Activated CD4-positive, alpha-beta memory T cell treated with anti-CD3 and anti-CD28 coated beads for 36 hours (primary cell): ENCODE results near the gene ADAMTS19. TPM values are rescaled to one million over a fixed set of nuclear protein-coding genes. Genes with fewer than 3 reads are reported as not detected.

ENCODE experiments used
- CTCF ChIA-PET: fragments of 350-600 bp; sonication (Branson Sonifier 250); formaldehyde crosslinking; loops from one replicate; lab custom pipeline; 2021; ENCODE audit warnings: antibody characterized with exemption, inconsistent platforms; lab: Charles Lee
- POLR2A ChIA-PET: fragments of 350-600 bp; sonication (Branson Sonifier 250); formaldehyde crosslinking; loops from one replicate; lab custom pipeline; 2021; ENCODE audit warnings: antibody characterized with exemption; lab: Charles Lee
- DNase-seq: peaks from one replicate; pipeline ENCODE4 v3.0.0-alpha.2; 2020
- H3K27ac Mint-ChIP-seq: one replicate; pipeline ENCODE4 v1.8.0; 2021; ENCODE audit warnings: mixed read lengths
- H3K27me3 Mint-ChIP-seq: one replicate; pipeline ENCODE4 v1.8.0; 2021; ENCODE audit warnings: mixed read lengths
- H3K36me3 Mint-ChIP-seq: one replicate; pipeline ENCODE4 v1.8.0; 2021; ENCODE audit warnings: mixed read lengths
- H3K4me1 Mint-ChIP-seq: one replicate; pipeline ENCODE4 v1.8.0; 2021; ENCODE audit warnings: low read depth, mixed read lengths
- H3K4me3 Mint-ChIP-seq: one replicate; pipeline ENCODE4 v1.8.0; 2021; ENCODE audit warnings: mild to moderate bottlenecking, mixed read lengths
- H3K9me3 Mint-ChIP-seq: one replicate; pipeline ENCODE4 v1.8.0; 2021; ENCODE audit warnings: mixed read lengths
- intact Hi-C: fragments of 100-400 bp; cut with micrococcal nuclease; formaldehyde crosslinking; loops from one replicate; pipeline ENCODE4 v1.15.1; 2023
- total RNA-seq, 2 experiments: library from RNA; stranded (reverse); gene quantifications; one replicate each; pipeline ENCODE4 v1.2.3, GENCODE V29; 2021

The ADAMTS19 gene
- total RNA-seq, 2 experiments from 2014 or later: not detected

GRCh38 chr5:129767927-129768380, 307.9 kb downstream of the ADAMTS19 start:
- ChIA-PET CTCF (interaction anchor here (0.6 to 3.7 kb wide), 13 partner anchors 8 to 1555 kb away, joined by 3 to 29 read pairs (median 5); partner anchors contain the start of gene ISOC1), POLR2A (no interaction called here)
- Mint-ChIP-seq H3K36me3 (no peaks in the 10 kb centered on the region), H3K27me3 (peaks cover 3% of the 10 kb centered on the region), H3K9me3 (no peaks in the 10 kb centered on the region), H3K27ac (no peak overlapping the region), H3K4me1 (peaks cover 2% of the 10 kb centered on the region), H3K4me3 (no peak overlapping the region)
- intact Hi-C loops: loop anchor here (1.0 to 10.0 kb wide), 6 partner anchors 104 to 863 kb away; partner anchors contain the start of gene ADAMTS19
- DNase-seq: peak; percentile 76

GRCh38 chr5:129768735-129769134, 308.6 kb downstream of the ADAMTS19 start:
- POLR2A ChIA-PET: no interaction called here
- intact Hi-C loops: loop anchor here (1.0 to 10.0 kb wide), 6 partner anchors 104 to 863 kb away; partner anchors contain the start of gene ADAMTS19
- no peaks in the 10 kb centered on the region for H3K36me3 Mint-ChIP-seq

GRCh38 chr5:129770024-129770820, 310.1 kb downstream of the ADAMTS19 start:
- intact Hi-C loops: loop anchor here (2.0 kb wide), 2 partner anchors 373 to 1341 kb away; no protein-coding TSS in a partner anchor
- Mint-ChIP-seq H3K27ac (no peak overlapping the region), H3K9me3 (no peaks in the 10 kb centered on the region), H3K4me3 (no peak overlapping the region), H3K27me3 (peaks cover 3% of the 10 kb centered on the region), H3K36me3 (no peaks in the 10 kb centered on the region), H3K4me1 (peaks cover 2% of the 10 kb centered on the region)
- CTCF ChIA-PET: interaction anchor here (0.9 to 6.5 kb wide), 11 partner anchors 7 to 1339 kb away, joined by 3 to 141 read pairs (median 4); no protein-coding TSS in a partner anchor
- POLR2A ChIA-PET: no interaction called here
- no peak for DNase-seq

More at GRCh38 chr5:129768735-129769134, 308.6 kb downstream of the ADAMTS19 start:
- Mint-ChIP-seq H3K4me3 (no peak overlapping the region), H3K27me3 (peaks cover 3% of the 10 kb centered on the region), H3K9me3 (no peaks in the 10 kb centered on the region), H3K4me1 (peaks cover 2% of the 10 kb centered on the region), H3K27ac (no peak overlapping the region)
- CTCF ChIA-PET: interaction anchor here (0.6 to 6.5 kb wide), 14 partner anchors 9 to 1556 kb away, joined by 3 to 141 read pairs (median 6); partner anchors contain the start of gene ISOC1
- DNase-seq: no peak

GRCh38 chr5:129771058-129771838, 311.1 kb downstream of the ADAMTS19 start:
- Mint-ChIP-seq H3K36me3 (no peaks in the 10 kb centered on the region), H3K27ac (no peak overlapping the region), H3K27me3 (peaks cover 3% of the 10 kb centered on the region), H3K4me1 (peaks cover 2% of the 10 kb centered on the region), H3K4me3 (no peak overlapping the region), H3K9me3 (no peaks in the 10 kb centered on the region)
- DNase-seq: peak; percentile 59
- ChIA-PET POLR2A (no interaction called here), CTCF (interaction anchor here (0.6 to 6.5 kb wide), 24 partner anchors 8 to 1571 kb away, joined by 3 to 141 read pairs (median 3); no protein-coding TSS in a partner anchor)
- intact Hi-C loops: loop anchor here (1.0 to 2.0 kb wide), 3 partner anchors 81 to 1340 kb away; no protein-coding TSS in a partner anchor

GRCh38 chr5:129773376-129773775, 313.3 kb downstream of the ADAMTS19 start:
- DNase-seq: no peak
- POLR2A ChIA-PET: no interaction called here
- intact Hi-C loops: no loop called here
- no peaks in the 10 kb centered on the region for H3K36me3 Mint-ChIP-seq
- no peak overlapping the region for H3K27ac Mint-ChIP-seq
- H3K4me3 Mint-ChIP-seq: no peak overlapping the region
- CTCF ChIA-PET: interaction anchor here (6.5 kb wide), 1 partner anchor 79 kb away, joined by 141 read pairs; no protein-coding TSS in a partner anchor
- no peaks in the 10 kb centered on the region for H3K9me3 Mint-ChIP-seq
- no peaks in the 10 kb centered on the region for H3K27me3 Mint-ChIP-seq
- no peaks in the 10 kb centered on the region for H3K4me1 Mint-ChIP-seq

GRCh38 chr5:129781594-129781993, 321.5 kb downstream of the ADAMTS19 start:
- POLR2A ChIA-PET: no interaction called here
- H3K4me3 Mint-ChIP-seq: no peak overlapping the region
- H3K27me3 Mint-ChIP-seq: peaks cover 9% of the 10 kb centered on the region
- CTCF ChIA-PET: interaction anchor here (2.2 kb wide), 1 partner anchor 10 kb away, joined by 9 read pairs; no protein-coding TSS in a partner anchor
- DNase-seq: no peak
- no peak overlapping the region for H3K27ac Mint-ChIP-seq
- intact Hi-C loops: no loop called here
- H3K36me3 Mint-ChIP-seq: no peaks in the 10 kb centered on the region
- no peaks in the 10 kb centered on the region for H3K9me3 Mint-ChIP-seq
- no peaks in the 10 kb centered on the region for H3K4me1 Mint-ChIP-seq
